GM12801 (cell line): ENCODE data around the gene CLCN1.

Source experiments
- CTCF ChIP-seq: IDR thresholded peaks from one replicate; pipeline ENCODE4 v1.5.1; 2011; ENCODE audit warnings: control low read depth; ENCODE audit not compliant: insufficient read length; ENCODE audit errors: extremely low read depth

The CLCN1 gene

GRCh38 chr7:143337216-143337615 is 21.3 kb downstream of the CLCN1 start:
- TF ChIP-seq CTCF = no peak

- no peak for TF ChIP-seq CTCF
Observed at GRCh38 chr7:143341842-143342241, 25.9 kb downstream of the CLCN1 start.

GRCh38 chr7:143343596-143343995 is 27.7 kb downstream of the CLCN1 start:
- TF ChIP-seq CTCF = no peak

- TF ChIP-seq CTCF = no peak
Observed at GRCh38 chr7:143345428-143345900, 29.6 kb downstream of the CLCN1 start.

GRCh38 chr7:143346018-143346417 is 30.1 kb downstream of the CLCN1 start:
- no peak for TF ChIP-seq CTCF

- TF ChIP-seq CTCF = no peak
Observed at GRCh38 chr7:143347950-143348349, 32.0 kb downstream of the CLCN1 start.

GRCh38 chr7:143351060-143351459 is 35.1 kb downstream of the CLCN1 start:
- no peak for TF ChIP-seq CTCF

- no peak for TF ChIP-seq CTCF
Observed at GRCh38 chr7:143351574-143351973, 35.7 kb downstream of the CLCN1 start.
